PC-3 (cell line): ENCODE measurements around the gene C16orf78. TPM values are rescaled to one million over a fixed set of nuclear protein-coding genes. Genes with fewer than 3 reads are reported as not detected.

ENCODE experiments used
- ATAC-seq: fragments of 200-7000 bp; cut with Tn5 transposase; 2 replicates; pipeline ENCODE4 v1.9.1; 2020; ENCODE audit warnings: mild to moderate bottlenecking, moderate library complexity
- BruUV-seq: library from RNA; stranded (reverse); fragments of 400-500 nt; replicated peaks from 2 replicates; lab custom pipeline; 2021; lab: Mats Ljungman, UMichigan
- CTCF ChIA-PET: fragments of 300-600 bp; sonication (Branson Sonifier 250); formaldehyde crosslinking; loops from one replicate; lab custom pipeline; 2022; ENCODE audit warnings: antibody characterized with exemption; lab: Charles Lee
- POLR2A ChIA-PET: fragments of 300-600 bp; sonication (Branson Sonifier 250); formaldehyde crosslinking; loops from one replicate; lab custom pipeline; 2022; ENCODE audit warnings: antibody characterized with exemption; ENCODE audit not compliant: unreplicated experiment; lab: Charles Lee
- DNase-seq: peaks from one replicate; pipeline ENCODE4 v3.0.0-alpha.2; 2015
- H2AFZ ChIP-seq: fragments of 300-600 bp; sonication (generic); 2 replicates; pipeline ENCODE4 v1.6.0; 2016; ENCODE audit warnings: antibody characterized with exemption, low read length
- H3F3A ChIP-seq: fragments of 300-600 bp; sonication (generic); one replicate; pipeline ENCODE4 v1.6.0; 2017; ENCODE audit warnings: antibody characterized with exemption, low read length, control low read depth, mild to moderate bottlenecking; ENCODE audit not compliant: unreplicated experiment
- H3K27ac ChIP-seq: fragments of 300-600 bp; sonication (generic); 2 replicates; pipeline ENCODE4 v1.5.1; 2016; ENCODE audit warnings: mild to moderate bottlenecking, low read length
- H3K27me3 ChIP-seq: fragments of 300-600 bp; sonication (generic); 2 replicates; pipeline ENCODE4 v1.6.1; 2016; ENCODE audit warnings: low read length, mixed read lengths
- H3K36me3 ChIP-seq: fragments of 300-600 bp; sonication (generic); 2 replicates; pipeline ENCODE4 v1.6.1; 2016; ENCODE audit warnings: low read depth, mixed run types, low read length, mixed read lengths
- H3K4me1 ChIP-seq: fragments of 300-600 bp; sonication (generic); 2 replicates; pipeline ENCODE4 v1.5.1; 2016; ENCODE audit warnings: low read length; ENCODE audit not compliant: insufficient read depth
- H3K4me2 ChIP-seq: fragments of 300-600 bp; sonication (generic); 2 replicates; pipeline ENCODE4 v1.6.0; 2016; ENCODE audit warnings: low read length
- H3K4me3 ChIP-seq: fragments of 300-600 bp; sonication (generic); 2 replicates; pipeline ENCODE4 v1.5.1; 2016; ENCODE audit warnings: mild to moderate bottlenecking, low read length, mixed read lengths
- H3K79me2 ChIP-seq: fragments of 300-600 bp; sonication (generic); 2 replicates; pipeline ENCODE4 v1.6.1; 2017; ENCODE audit warnings: low read length, mixed read lengths
- H3K9ac ChIP-seq: fragments of 300-600 bp; sonication (generic); 2 replicates; pipeline ENCODE4 v1.6.0; 2016; ENCODE audit warnings: mild to moderate bottlenecking, low read length
- H3K9me2 ChIP-seq: fragments of 300-600 bp; sonication (generic); replicated peaks from 2 replicates; pipeline ENCODE4 v1.6.1; 2016; ENCODE audit warnings: mixed run types, low read length, mixed read lengths
- H3K9me3 ChIP-seq: fragments of 300-600 bp; sonication (generic); 2 replicates; pipeline ENCODE4 v1.6.1; 2016; ENCODE audit warnings: low read length, mixed read lengths
- H4K20me1 ChIP-seq: fragments of 300-600 bp; sonication (generic); 2 replicates; pipeline ENCODE4 v1.6.1; 2016; ENCODE audit warnings: low read length, mixed read lengths
- CTCF ChIP-seq: fragments of 300-600 bp; sonication (generic); conservative IDR thresholded peaks from 2 replicates; pipeline ENCODE4 v1.5.1; 2017; ENCODE audit warnings: antibody characterized with exemption, low read depth, mild to moderate bottlenecking, low read length
- EZH2 ChIP-seq: fragments of 300-600 bp; sonication (generic); IDR thresholded peaks from one replicate; pipeline ENCODE4 v1.6.1; 2017; ENCODE audit warnings: antibody characterized with exemption, mild to moderate bottlenecking, low read length; ENCODE audit not compliant: unreplicated experiment
- EZH2phosphoT487 ChIP-seq: fragments of 300-600 bp; sonication (generic); IDR thresholded peaks from 2 replicates; pipeline ENCODE4 v1.6.1; 2018; ENCODE audit warnings: mild to moderate bottlenecking, antibody characterized with exemption, low read length, borderline replicate concordance
- intact Hi-C: fragments of 100-400 bp; cut with micrococcal nuclease; formaldehyde crosslinking; loops from 2 replicates; pipeline ENCODE4 v1.9.0; 2023
- total RNA-seq: library from RNA; depleted of rRNA; stranded (reverse); fragments of >200 nt; gene quantifications from 2 replicates; pipeline ENCODE4 v1.2.3, GENCODE V29; 2014

The C16orf78 gene
- total RNA-seq, 1 experiment from 2014 or later: not detected

- ChIA-PET POLR2A (no interaction called here), CTCF (no interaction called here)
- DNase-seq: no peak
- Histone ChIP-seq H3K9ac (no peak overlapping the region), H3K9me3 (no peaks in the 10 kb centered on the region), H3K36me3 (no peaks in the 10 kb centered on the region), H3F3A (no peaks in the 10 kb centered on the region), H3K27me3 (peaks cover 3% of the 10 kb centered on the region; the same call in 1 of the 2 replicates), H3K4me1 (no peaks in the 10 kb centered on the region), H3K4me3 (no peak overlapping the region), H3K27ac (no peak overlapping the region), H3K9me2 (no peaks in the 10 kb centered on the region), H3K79me2 (no peaks in the 10 kb centered on the region), H3K4me2 (no peak overlapping the region), H2AFZ (no peak overlapping the region), H4K20me1 (no peaks in the 10 kb centered on the region)
- no peak for ATAC-seq
- no TSS peak for BruUV-seq
- no peak for TF ChIP-seq EZH2
- TF ChIP-seq EZH2phosphoT487: no peak
- TF ChIP-seq CTCF: no peak
- intact Hi-C loops: no loop called here
These were observed 36.6 kb downstream of the C16orf78 start for GRCh38 chr16:49410226-49410625.

- no peak for ATAC-seq
- ChIA-PET CTCF (no interaction called here), POLR2A (no interaction called here)
- Histone ChIP-seq H3K36me3 (no peaks in the 10 kb centered on the region), H3K4me1 (no peaks in the 10 kb centered on the region), H3K4me2 (no peak overlapping the region), H3K79me2 (no peaks in the 10 kb centered on the region), H3K9ac (no peak overlapping the region), H3K4me3 (no peak overlapping the region), H3F3A (no peaks in the 10 kb centered on the region), H3K27me3 (peaks cover 6% of the 10 kb centered on the region; the same call in 1 of the 2 replicates), H4K20me1 (no peaks in the 10 kb centered on the region), H3K9me2 (no peaks in the 10 kb centered on the region), H3K27ac (no peak overlapping the region), H3K9me3 (no peaks in the 10 kb centered on the region), H2AFZ (no peak overlapping the region)
- no peak for DNase-seq
- BruUV-seq: no TSS peak
- TF ChIP-seq EZH2 (no peak), EZH2phosphoT487 (no peak), CTCF (no peak)
- intact Hi-C loops: no loop called here
These were observed 37.7 kb downstream of the C16orf78 start for GRCh38 chr16:49411121-49411970.

- no peaks in the 10 kb centered on the region for H3K4me1 ChIP-seq
- H3K36me3 ChIP-seq: no peaks in the 10 kb centered on the region
- no TSS peak for BruUV-seq
- no peak for TF ChIP-seq CTCF
- no peak overlapping the region for H3K9ac ChIP-seq
- peaks cover 6% of the 10 kb centered on the region; the same call in 1 of the 2 replicates for H3K27me3 ChIP-seq
- ChIA-PET CTCF (no interaction called here), POLR2A (no interaction called here)
- H3K27ac ChIP-seq: no peak overlapping the region
- no peak overlapping the region for H2AFZ ChIP-seq
- H4K20me1 ChIP-seq: no peaks in the 10 kb centered on the region
- no peak overlapping the region for H3K4me3 ChIP-seq
- no peaks in the 10 kb centered on the region for H3K79me2 ChIP-seq
- H3K9me3 ChIP-seq: no peaks in the 10 kb centered on the region
- DNase-seq: no peak
- H3K9me2 ChIP-seq: no peaks in the 10 kb centered on the region
- H3F3A ChIP-seq: no peaks in the 10 kb centered on the region
- intact Hi-C loops: no loop called here
- no peak overlapping the region for H3K4me2 ChIP-seq
- ATAC-seq: no peak
These were observed 41.1 kb downstream of the C16orf78 start for GRCh38 chr16:49414671-49415070.
